A549 (cell line): Measurements from ENCODE around the gene IGSF9.

Experiments used
- CHD2 ChIP-seq: fragments of 150-350 bp; IDR thresholded peaks from 2 replicates; pipeline ENCODE4 v1.6.1; 2014; ENCODE audit warnings: low read length; ENCODE audit not compliant: partially characterized antibody
- JUNB ChIP-seq: fragments of >200 bp; sonication (Bioruptor Twin); formaldehyde crosslinking; IDR thresholded peaks from 2 replicates; pipeline ENCODE4 v1.6.1; 2016
- RFX5 ChIP-seq: fragments of 450-650 bp; IDR thresholded peaks from 2 replicates; pipeline ENCODE4 v1.7.1; 2014; ENCODE audit warnings: antibody characterized with exemption, mild to moderate bottlenecking, moderate library complexity
- TF ChIP-seq, protein P1 (sequence below): fragments of >200 bp; sonication (Bioruptor Twin); formaldehyde crosslinking; IDR thresholded peaks from 3 replicates; pipeline ENCODE4 v1.6.1; 2016

DNA sequence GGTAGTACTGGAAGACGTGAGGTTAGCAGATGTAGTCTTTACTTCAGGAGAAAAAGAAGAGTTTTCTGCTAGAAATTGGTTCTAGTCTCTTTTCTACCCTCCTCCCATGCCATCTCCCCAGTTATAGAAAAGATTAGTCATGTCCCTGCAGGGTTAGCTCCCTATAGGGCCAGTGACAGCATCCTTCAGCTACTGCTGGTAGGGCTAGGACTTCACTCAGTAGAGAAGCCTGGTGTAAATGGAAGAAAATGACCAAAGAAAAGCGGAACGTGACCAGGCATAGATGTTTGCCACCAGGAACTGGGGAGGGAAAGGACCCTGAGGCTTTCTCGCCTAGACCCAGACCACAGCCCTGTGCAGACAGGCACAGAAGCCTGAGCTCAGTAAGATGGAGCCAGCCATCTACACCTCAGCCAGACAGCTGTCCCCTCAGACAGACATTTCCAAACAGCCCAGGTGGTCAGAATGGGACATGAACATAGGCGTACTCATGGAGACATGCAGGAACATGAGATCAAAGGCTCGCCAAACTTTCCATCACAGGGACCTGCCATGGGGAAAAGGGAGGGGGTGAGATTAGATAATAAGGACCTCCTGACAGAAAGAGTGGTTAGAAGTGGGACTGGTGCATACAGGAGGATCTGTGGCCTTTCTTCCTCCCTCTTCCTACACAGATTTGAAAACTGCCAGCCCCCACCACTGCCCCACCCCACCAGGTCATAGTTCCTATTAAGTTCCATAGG is 32.1 kb upstream of the IGSF9 start:
- TF ChIP-seq CHD2 (no peak), RFX5 (no peak), JUNB (no peak)
- TF ChIP-seq, protein P1, sequence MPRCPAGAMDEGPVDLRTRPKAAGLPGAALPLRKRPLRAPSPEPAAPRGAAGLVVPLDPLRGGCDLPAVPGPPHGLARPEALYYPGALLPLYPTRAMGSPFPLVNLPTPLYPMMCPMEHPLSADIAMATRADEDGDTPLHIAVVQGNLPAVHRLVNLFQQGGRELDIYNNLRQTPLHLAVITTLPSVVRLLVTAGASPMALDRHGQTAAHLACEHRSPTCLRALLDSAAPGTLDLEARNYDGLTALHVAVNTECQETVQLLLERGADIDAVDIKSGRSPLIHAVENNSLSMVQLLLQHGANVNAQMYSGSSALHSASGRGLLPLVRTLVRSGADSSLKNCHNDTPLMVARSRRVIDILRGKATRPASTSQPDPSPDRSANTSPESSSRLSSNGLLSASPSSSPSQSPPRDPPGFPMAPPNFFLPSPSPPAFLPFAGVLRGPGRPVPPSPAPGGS = no peak
